SJSA1 (cell line): Measurements from ENCODE around the gene FOXD2. TPM values are rescaled to one million over a fixed set of nuclear protein-coding genes. Genes with fewer than 3 reads are reported as not detected.

Experiments used
- DNase-seq, 2 experiments: peaks; one replicate each; pipeline ENCODE4 v3.0.0-alpha.2; 2015 to 2020; ENCODE audit warnings: low spot score in 2 of 2, low read depth in 1 of 2
- H3K27ac ChIP-seq: fragments of 250-450 bp; sonication (Bioruptor Pico); 2 replicates; pipeline ENCODE4 v1.5.1; 2020; ENCODE audit warnings: mild to moderate bottlenecking, moderate library complexity
- H3K27me3 ChIP-seq: fragments of 250-450 bp; sonication (Bioruptor Pico); replicated peaks from 2 replicates; pipeline ENCODE4 v1.5.1; 2020; ENCODE audit warnings: mild to moderate bottlenecking, moderate library complexity
- H3K36me3 ChIP-seq: fragments of 250-450 bp; sonication (Bioruptor Pico); 2 replicates; pipeline ENCODE4 v1.5.1; 2020; ENCODE audit warnings: mild to moderate bottlenecking
- H3K4me1 ChIP-seq: fragments of 250-450 bp; sonication (Bioruptor Pico); replicated peaks from 2 replicates; pipeline ENCODE4 v1.6.1; 2021; ENCODE audit warnings: mild to moderate bottlenecking
- H3K4me3 ChIP-seq: fragments of 250-450 bp; sonication (Bioruptor Pico); 2 replicates; pipeline ENCODE4 v1.5.1; 2020; ENCODE audit warnings: mild to moderate bottlenecking
- H3K9me3 ChIP-seq: fragments of 250-450 bp; sonication (Bioruptor Pico); replicated peaks from 2 replicates; pipeline ENCODE4 v1.5.1; 2020; ENCODE audit warnings: mild to moderate bottlenecking
- total RNA-seq: library from RNA; depleted of rRNA; stranded (reverse); fragments of >200 nt; shearing (Covaris generic); gene quantifications from 2 replicates; pipeline ENCODE4 v1.2.3, GENCODE V29; 2014; rRNA removed

Gene FOXD2
- total RNA-seq, 1 experiment from 2014 or later = 12.9 TPM

DNA sequence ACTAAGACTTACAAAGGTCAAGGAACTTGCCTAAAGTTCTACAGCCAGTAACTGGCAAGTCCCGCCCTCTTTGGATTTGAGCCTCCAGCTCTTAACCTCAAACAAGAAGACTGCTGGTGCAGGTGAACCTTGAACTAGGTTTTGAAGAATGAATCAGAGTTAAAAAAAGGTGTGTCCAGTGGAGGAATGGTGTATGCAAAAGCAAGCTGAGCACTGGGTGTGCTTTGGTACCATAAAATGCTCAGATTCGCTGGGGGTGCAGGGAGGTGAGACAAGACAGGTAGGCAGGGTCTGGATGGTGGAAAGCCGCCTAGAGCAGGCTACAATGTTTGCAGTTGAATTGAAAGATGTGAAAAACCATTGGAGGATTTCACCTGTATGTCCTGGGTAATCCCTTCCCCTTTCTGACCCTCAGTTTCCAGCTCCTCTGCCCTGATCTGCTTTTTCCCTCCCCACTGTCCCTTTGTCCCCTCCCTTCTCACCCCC lies 39.8 kb downstream of the FOXD2 start:
- Histone ChIP-seq H3K4me1 (0 out of 2 replicates have a peak, but pooled peaks cover 3% of the 10 kb centered on the region), H3K27me3 (0 out of 2 replicates have a peak, but pooled peaks cover 5% of the 10 kb centered on the region), H3K27ac (no peak overlapping the region), H3K36me3 (no peaks in the 10 kb centered on the region), H3K4me3 (no peak overlapping the region), H3K9me3 (no peaks in the 10 kb centered on the region)
- no peak for DNase-seq

DNA sequence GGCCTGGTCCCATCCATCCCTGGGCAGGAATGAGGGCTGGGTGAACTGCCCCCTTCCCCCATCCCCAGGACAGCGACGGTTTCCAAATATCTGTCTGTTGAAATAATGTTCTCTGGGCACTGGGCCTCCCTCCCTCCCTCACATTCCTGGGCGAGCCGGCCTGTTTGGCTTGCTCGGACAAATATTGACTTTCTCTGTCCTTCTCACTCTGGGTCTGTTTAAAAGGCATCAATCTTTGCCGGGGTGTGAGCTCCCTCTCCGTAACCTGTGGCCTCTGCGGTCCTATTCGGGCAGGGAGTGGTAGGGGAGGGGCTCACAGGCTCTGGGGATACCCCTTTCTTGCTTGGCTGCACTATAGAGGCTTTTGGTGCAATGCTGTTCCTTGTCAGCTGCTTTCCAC lies 40.2 kb downstream of the FOXD2 start:
- H3K4me1 ChIP-seq = 0 out of 2 replicates have a peak, but pooled peaks cover 3% of the 10 kb centered on the region
- no peaks in the 10 kb centered on the region for H3K36me3 ChIP-seq
- H3K4me3 ChIP-seq = no peak overlapping the region
- no peak overlapping the region for H3K27ac ChIP-seq
- 0 out of 2 replicates have a peak, but pooled peaks cover 5% of the 10 kb centered on the region for H3K27me3 ChIP-seq
- no peaks in the 10 kb centered on the region for H3K9me3 ChIP-seq
- DNase-seq = no peak

DNA sequence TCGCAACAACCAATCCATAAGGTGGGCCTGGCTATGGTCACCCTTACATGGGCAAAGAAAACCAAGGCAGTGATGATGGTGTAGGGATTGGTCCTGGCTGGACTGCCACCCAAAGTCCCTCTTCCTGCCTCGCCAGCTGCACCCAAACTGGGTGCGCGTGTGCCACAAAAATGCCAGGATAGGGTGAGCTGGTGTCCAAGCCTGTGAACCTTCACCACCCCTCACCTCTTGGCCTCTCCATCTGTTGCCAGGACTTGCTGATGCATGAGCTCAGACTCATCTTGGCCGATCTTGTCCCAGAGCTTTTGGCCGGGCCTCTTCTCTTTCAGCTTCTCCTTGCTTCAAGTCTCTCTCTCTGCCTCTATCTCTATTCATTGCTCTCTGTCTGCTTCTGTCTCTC lies 41.8 kb downstream of the FOXD2 start:
- Histone ChIP-seq H3K27me3 (0 out of 2 replicates have a peak, but pooled peaks cover 5% of the 10 kb centered on the region), H3K9me3 (no peaks in the 10 kb centered on the region), H3K4me1 (0 out of 2 replicates have a peak, but pooled peaks cover 3% of the 10 kb centered on the region), H3K27ac (no peak overlapping the region), H3K36me3 (no peaks in the 10 kb centered on the region), H3K4me3 (no peak overlapping the region)
- DNase-seq = no peak

- Histone ChIP-seq H3K36me3 (no peaks in the 10 kb centered on the region), H3K27me3 (0 out of 2 replicates have a peak, but pooled peaks cover 5% of the 10 kb centered on the region), H3K27ac (no peak overlapping the region), H3K4me3 (no peak overlapping the region), H3K4me1 (0 out of 2 replicates have a peak, but pooled peaks cover 3% of the 10 kb centered on the region), H3K9me3 (no peaks in the 10 kb centered on the region)
- DNase-seq = no peak
These were observed 44.1 kb downstream of the FOXD2 start for GRCh38 chr1:47481936-47482335.

DNA sequence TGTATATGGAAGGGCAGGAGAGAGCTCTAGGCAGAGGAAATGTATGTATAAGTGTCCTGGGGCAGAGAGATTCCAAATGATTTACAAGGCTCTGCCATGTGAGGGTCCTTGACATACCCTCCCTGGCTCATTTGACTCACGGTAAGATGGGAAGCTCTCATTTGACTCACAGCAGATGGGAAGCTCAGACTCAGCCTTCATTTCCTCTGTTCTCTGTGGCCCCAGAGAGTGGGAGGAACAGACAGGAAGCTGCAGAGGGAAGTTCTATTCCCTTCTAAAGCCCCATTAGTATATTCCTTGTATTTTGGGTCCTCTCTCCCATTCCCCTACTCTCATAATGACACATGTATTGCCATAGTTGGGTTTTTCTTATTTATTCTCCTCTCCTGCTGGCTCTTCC lies 44.9 kb downstream of the FOXD2 start:
- Histone ChIP-seq H3K4me1 (peaks cover 6% of the 10 kb centered on the region), H3K27me3 (0 out of 2 replicates have a peak, but pooled peaks cover 5% of the 10 kb centered on the region), H3K36me3 (no peaks in the 10 kb centered on the region), H3K27ac (no peak overlapping the region), H3K4me3 (no peak overlapping the region), H3K9me3 (no peaks in the 10 kb centered on the region)
- no peak for DNase-seq

GRCh38 chr1:47483651-47484050 lies 45.8 kb downstream of the FOXD2 start:
- DNase-seq = no peak
- H3K4me1 ChIP-seq = peaks cover 7% of the 10 kb centered on the region
- no peaks in the 10 kb centered on the region for H3K36me3 ChIP-seq
- no peaks in the 10 kb centered on the region for H3K9me3 ChIP-seq
- no peak overlapping the region for H3K27ac ChIP-seq
- H3K27me3 ChIP-seq = 0 out of 2 replicates have a peak, but pooled peaks cover 5% of the 10 kb centered on the region
- no peak overlapping the region for H3K4me3 ChIP-seq

- no peaks in the 10 kb centered on the region for H3K9me3 ChIP-seq
- no peak overlapping the region for H3K4me3 ChIP-seq
- H3K4me1 ChIP-seq = peaks cover 7% of the 10 kb centered on the region
- no peak overlapping the region for H3K27ac ChIP-seq
- no peak for DNase-seq
- no peaks in the 10 kb centered on the region for H3K36me3 ChIP-seq
- no peaks in the 10 kb centered on the region for H3K27me3 ChIP-seq
These were observed 48.0 kb downstream of the FOXD2 start for GRCh38 chr1:47485817-47486216.

DNA sequence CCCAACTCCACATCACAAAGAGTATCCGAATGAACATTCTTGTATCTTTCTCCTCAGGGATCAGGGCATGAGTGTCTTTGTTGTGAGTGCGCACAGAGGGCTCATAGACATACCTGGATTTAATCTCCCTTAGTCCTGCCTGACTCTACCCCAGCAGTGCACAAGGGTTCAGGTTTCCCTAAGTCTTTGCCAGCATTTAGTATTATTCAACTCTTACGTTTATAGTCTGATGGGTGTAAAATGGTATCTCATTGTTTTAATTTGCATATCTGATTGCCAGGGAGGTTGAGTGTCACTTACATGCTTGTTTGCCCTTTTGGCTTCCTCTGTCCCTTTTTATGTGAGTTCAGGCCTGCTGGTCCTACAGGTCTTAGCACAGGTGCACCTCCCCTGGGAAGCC lies 49.5 kb downstream of the FOXD2 start:
- Histone ChIP-seq H3K27me3 (no peaks in the 10 kb centered on the region), H3K4me1 (peaks cover 7% of the 10 kb centered on the region), H3K36me3 (no peaks in the 10 kb centered on the region), H3K4me3 (no peak overlapping the region), H3K27ac (no peak overlapping the region), H3K9me3 (no peaks in the 10 kb centered on the region)
- DNase-seq = no peak

DNA sequence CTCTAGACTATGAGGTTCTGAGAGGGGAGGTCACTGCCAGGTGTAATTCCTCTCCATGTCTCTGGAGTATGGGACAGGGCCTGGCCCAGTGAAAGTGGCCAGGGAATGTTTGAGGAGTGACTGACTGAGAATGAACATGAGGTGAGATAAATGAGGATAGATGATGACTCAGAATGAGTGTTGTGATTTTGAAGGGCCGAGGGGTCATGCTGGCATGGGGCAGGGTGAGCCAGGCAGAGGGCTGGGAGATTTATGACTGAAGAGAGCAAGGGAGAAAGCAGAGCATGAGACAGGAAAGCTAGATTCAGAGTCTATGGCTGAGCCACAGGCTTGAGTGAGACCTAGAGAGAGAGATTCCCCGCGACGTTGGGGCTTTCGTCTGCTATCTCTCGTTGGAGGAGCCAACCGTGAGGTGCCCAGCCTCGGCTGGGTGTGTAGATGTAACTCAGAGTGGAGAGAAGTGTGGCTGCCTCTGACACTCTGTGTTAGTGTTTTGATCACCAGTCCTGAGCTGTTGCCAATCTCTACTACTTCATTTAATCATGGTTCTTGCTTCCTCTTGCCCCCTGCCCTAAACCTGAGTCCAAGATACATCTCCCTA lies 50.1 kb downstream of the FOXD2 start:
- Histone ChIP-seq H3K27me3 (no peaks in the 10 kb centered on the region), H3K4me1 (peaks cover 7% of the 10 kb centered on the region), H3K27ac (no peak overlapping the region), H3K36me3 (no peaks in the 10 kb centered on the region), H3K4me3 (no peak overlapping the region), H3K9me3 (no peaks in the 10 kb centered on the region)
- DNase-seq = no peak

Other genes with a start within 250 kb of the FOXD2 start
- not detected in 2 replicates for gene PDZK1IP1, start 248.0 kb upstream of the FOXD2 start, total RNA-seq
- gene TAL1, start 205.8 kb upstream of the FOXD2 start, total RNA-seq = not detected in 2 replicates
- 22.6 and 42.0 TPM in 2 replicates for gene STIL, start 123.9 kb upstream of the FOXD2 start, total RNA-seq
- gene CMPK1, start 104.3 kb upstream of the FOXD2 start, total RNA-seq = 117 and 137 TPM in 2 replicates
- not detected in 2 replicates for gene FOXE3, start 21.8 kb upstream of the FOXD2 start, total RNA-seq